Ascending aorta (tissue), 2 donors: ENCODE data around the gene SPIN3. TPM values are rescaled to one million over a fixed set of nuclear protein-coding genes. Genes with fewer than 3 reads are reported as not detected.
"Not testable (repeated sequence)": the region's sequence is repeated elsewhere in the genome, so short reads cannot be mapped to it uniquely, and the experiment has no call there.

Experiments
- DNase-seq, 2 donors: peaks; one replicate each; pipeline ENCODE4 v3.0.0-alpha.2; 2019; ENCODE audit warnings: low spot score in 2 of 2
- H3K27ac ChIP-seq, 2 donors: fragments of 200-600 bp; sonication (generic); one replicate each; pipeline ENCODE4 v1.5.1; 2016 to 2017; ENCODE audit warnings: mild to moderate bottlenecking in 1 of 2
- H3K27me3 ChIP-seq: fragments of 200-600 bp; sonication (generic); one replicate; pipeline ENCODE4 v1.5.1; 2017
- H3K36me3 ChIP-seq, 2 donors: fragments of 200-600 bp; sonication (generic); one replicate each; pipeline ENCODE4 v1.5.1; 2016
- H3K4me1 ChIP-seq, 2 donors: fragments of 200-600 bp; sonication (generic); one replicate each; pipeline ENCODE4 v1.5.1; 2016 to 2017; ENCODE audit warnings: mild to moderate bottlenecking in 1 of 2
- H3K4me3 ChIP-seq, 2 donors: fragments of 200-600 bp; sonication (generic); one replicate each; pipeline ENCODE4 v1.5.1; 2016 to 2017; ENCODE audit warnings: mild to moderate bottlenecking in 1 of 2
- H3K9me3 ChIP-seq, 2 donors: fragments of 200-600 bp; sonication (generic); one replicate each; pipeline ENCODE4 v1.5.1; 2016
- CTCF ChIP-seq, 3 experiments: fragments of 200-600 bp in 2 of 3; fragments of 450-650 bp in 1 of 3; sonication (generic) in 2 of 3; IDR thresholded peaks; one replicate each; pipeline ENCODE4 v1.5.1; 2016 to 2019; ENCODE audit warnings: antibody characterized with exemption in 3 of 3, mild to moderate bottlenecking in 1 of 3, moderate library complexity in 1 of 3
- intact Hi-C: fragments of 100-400 bp; cut with DNase I; formaldehyde crosslinking; loops from one replicate; pipeline ENCODE4 v1.15.1; 2023
- total RNA-seq: library from RNA; depleted of rRNA; stranded (reverse); fragments of >200 nt; gene quantifications from one replicate; pipeline ENCODE4 v1.1.0, GENCODE V29; 2016

Gene SPIN3
- total RNA-seq, 1 donor from 2014 or later, result 3.9 TPM

- no peak for DNase-seq
- Histone ChIP-seq H3K4me1 (no peaks in the 10 kb centered on the region), H3K27ac (no peak overlapping the region), H3K4me3 (no peak overlapping the region), H3K27me3 (no peaks in the 10 kb centered on the region), H3K9me3 (no peaks in the 10 kb centered on the region), H3K36me3 (no peaks in the 10 kb centered on the region)
- intact Hi-C loops, result no loop called here
- no peak for TF ChIP-seq CTCF (IDR thresholded peaks at IDR 0.05)
Measured at GRCh38 chrX:56947699-56948098, 47.6 kb downstream of the SPIN3 start.

GRCh38 chrX:56946201-56946600 lies 49.1 kb downstream of the SPIN3 start:
- H3K4me3 ChIP-seq, H3K27ac ChIP-seq, DNase-seq, H3K9me3 ChIP-seq, intact Hi-C loops, H3K36me3 ChIP-seq, H3K4me1 ChIP-seq, H3K27me3 ChIP-seq: not testable (repeated sequence)

DNA sequence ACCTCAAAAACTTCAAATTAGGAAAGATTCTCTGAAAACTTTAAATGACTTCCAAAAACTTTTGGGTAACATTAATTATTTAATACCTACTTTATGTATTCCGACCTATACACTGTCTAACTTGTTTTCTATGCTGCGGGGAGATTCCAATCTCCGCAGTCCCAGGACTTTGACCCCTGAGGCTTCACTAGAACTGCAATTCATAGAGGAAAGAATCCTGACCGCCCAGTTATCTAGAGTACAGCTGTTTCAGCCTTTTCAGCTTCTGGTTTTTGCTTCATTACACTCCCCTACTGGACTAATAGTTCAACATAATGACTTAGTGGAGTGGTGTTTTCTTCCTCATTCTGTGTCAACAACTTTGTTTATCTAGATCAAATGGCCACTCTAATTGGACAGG lies 50.1 kb downstream of the SPIN3 start:
- DNase-seq, H3K27ac ChIP-seq, H3K4me3 ChIP-seq, H3K36me3 ChIP-seq, H3K9me3 ChIP-seq, intact Hi-C loops, H3K27me3 ChIP-seq, H3K4me1 ChIP-seq: not testable (repeated sequence)

DNA sequence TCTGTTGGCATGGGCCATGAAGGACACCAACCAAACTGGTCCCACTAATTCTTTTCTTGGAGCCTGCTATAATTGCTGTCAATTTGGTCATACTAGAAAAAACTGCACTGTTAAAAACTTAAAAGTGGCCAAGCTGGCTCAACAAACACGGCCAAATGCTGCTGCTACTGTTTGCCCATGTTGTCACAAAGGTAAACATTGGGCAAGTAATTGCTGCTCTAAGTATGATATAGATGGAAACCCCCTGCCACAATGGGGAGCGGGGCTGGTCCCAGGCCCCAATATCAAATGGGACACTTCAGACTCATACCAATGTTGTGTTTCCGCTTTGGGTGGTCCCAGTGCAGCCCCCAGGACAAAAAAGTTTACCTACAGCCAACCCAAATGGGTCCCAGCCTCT lies 52.1 kb downstream of the SPIN3 start:
- Histone ChIP-seq H3K4me3 (no peak overlapping the region), H3K27me3 (no peaks in the 10 kb centered on the region), H3K36me3 (no peaks in the 10 kb centered on the region), H3K4me1 (no peaks in the 10 kb centered on the region), H3K9me3 (peaks cover 0 to 19% of the 10 kb centered on the region in 2 donors), H3K27ac (no peak overlapping the region)
- TF ChIP-seq CTCF (IDR thresholded peaks at IDR 0.05), result no peak
- intact Hi-C loops, result no loop called here
- DNase-seq, result no peak

Other genes starting within 250 kb of the SPIN3 start
- gene SPIN2B, start 126.0 kb upstream of the SPIN3 start, total RNA-seq, result 6.9 TPM
- 0.53 TPM for gene SPIN2A, start 141.9 kb upstream of the SPIN3 start, total RNA-seq